GM19035 (cell line): Measurements from ENCODE around the gene EEF1G.
"Not testable (repeated sequence)": the region's sequence is repeated elsewhere in the genome, so short reads cannot be mapped to it uniquely, and the experiment has no call there.

ENCODE experiments used
- ATAC-seq: cut with Tn5 transposase; IDR thresholded peaks from one replicate; pipeline ENCODE4 v1.9.1; 2021; ENCODE audit not compliant: unreplicated experiment

Gene EEF1G

DNA sequence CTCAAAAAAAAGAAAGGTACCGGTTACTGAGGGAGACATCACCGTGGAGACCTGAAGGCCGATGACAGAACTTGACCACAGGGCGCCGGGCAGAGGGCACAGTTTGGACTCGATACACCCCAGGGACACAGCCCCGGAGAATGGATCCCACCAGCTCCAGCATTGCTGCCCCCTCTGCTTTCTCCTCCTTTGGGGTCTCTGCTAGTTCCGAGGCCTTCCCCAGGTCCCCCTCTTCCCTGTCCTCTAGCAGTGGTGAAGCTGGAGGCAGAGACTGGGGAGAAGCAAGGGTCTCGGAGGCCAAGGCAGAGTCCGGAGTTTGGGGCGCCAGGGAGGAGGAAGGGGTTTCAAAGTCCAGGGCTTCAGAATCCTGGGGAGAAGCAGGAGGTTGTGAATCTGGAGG lies 4.8 kb upstream of the EEF1G start:
- no peak for ATAC-seq

DNA sequence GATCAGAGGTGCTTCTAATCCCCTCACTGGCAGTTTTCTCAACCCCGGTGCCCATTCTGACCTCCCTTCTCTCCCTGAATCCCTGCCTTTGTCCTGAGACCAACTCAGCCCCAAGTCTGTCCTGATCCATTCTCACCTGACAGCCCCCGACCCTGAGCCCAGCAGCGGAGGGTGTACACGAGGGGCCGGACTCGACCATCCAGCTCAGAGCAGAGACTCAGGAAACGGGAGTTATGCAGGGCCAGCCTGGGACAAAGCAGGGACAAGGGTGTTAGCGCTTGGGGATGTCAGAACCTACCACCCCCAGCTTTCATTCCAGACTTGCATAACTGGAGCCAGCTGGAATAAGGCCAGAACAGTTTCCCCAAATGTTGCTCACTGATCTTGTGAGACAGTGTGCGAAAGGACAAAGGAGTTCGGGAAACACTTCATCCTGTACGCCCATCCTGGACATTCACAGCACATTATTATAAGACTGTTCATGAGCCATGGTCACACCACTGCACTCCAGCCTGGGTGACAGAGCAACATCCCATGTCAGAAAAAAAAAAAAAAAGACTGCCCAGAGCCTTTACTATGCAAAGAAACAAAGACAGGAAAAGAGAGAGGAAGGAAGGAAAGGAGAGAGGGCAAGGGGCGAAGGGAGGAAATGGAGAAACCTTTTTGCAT lies 3.5 kb upstream of the EEF1G start:
- ATAC-seq, result no peak

DNA sequence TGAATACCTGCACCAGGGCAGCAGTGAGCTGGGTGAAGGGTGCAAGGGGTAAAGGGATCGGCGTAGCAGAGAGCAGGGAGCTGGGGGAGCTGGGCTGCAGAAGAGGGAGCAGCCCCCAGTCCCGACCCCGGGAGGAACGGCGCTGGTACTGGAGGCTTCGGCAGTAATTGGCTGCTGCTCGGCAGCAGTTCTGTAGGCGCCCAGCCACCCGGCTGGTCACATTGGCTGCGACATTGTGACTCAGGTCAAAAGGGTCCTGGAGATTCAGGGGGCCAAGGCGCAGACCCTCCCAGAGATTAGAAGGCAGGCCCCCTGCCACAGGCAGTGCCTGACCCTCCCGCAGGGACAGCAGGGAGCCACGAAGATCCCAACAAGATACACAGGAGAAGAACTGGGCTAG lies 2.1 kb upstream of the EEF1G start:
- ATAC-seq, result no peak

DNA sequence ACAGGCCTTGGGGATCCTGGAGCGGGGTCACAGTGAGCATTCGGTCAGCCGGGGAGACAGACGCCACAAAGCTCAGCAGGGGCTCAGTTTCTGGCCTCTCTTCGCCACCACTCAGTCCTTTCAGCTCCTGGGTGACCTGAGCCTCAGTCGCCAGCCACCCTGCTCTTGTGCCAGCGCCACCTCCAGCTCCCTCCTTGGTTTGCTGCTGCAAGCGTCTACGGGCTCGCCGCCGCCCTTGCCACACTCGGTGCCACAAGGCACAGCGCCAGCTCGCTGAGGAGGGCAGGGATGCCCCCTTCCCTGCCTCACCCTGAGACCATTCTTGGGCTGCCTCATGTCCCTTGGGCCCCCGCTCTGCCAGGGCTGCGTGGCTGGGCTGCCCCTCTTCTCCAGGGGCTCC lies 1.5 kb upstream of the EEF1G start:
- ATAC-seq, result no peak

DNA sequence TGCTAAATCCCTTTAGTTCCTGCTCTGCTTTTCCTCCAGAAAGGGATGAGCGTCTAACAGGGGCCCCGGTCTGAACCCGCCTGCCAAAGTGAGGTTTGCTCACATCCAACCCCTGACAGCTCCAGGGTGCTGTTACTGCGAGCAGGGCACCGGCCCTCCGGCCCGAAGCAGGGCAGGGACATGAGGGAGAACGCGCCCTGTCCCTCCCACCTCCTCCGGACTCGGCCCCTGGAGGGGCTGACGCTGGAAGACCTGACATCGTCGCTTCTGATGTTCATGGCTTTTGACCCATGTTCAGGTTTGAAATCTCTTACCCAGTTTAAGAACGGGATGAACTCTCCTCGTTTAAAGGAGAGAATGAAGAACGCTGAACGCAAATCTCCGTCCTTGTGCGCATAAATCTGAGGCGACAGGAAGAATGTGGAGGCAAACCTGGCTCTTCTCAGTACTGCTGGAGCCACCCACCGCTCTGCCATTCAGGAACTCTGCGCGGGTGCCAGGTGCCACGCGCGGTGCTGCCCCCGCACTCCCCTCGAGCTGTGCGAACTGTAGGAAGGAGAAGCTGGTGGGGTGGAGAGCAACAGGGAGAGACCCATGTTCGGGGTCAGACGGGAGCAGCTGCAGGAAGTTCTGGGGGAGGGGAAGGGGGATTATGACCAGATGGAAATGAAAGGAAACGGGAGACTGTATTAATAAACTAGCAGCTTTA lies 826 bp upstream of the EEF1G start:
- peak; percentile 16 for ATAC-seq

DNA sequence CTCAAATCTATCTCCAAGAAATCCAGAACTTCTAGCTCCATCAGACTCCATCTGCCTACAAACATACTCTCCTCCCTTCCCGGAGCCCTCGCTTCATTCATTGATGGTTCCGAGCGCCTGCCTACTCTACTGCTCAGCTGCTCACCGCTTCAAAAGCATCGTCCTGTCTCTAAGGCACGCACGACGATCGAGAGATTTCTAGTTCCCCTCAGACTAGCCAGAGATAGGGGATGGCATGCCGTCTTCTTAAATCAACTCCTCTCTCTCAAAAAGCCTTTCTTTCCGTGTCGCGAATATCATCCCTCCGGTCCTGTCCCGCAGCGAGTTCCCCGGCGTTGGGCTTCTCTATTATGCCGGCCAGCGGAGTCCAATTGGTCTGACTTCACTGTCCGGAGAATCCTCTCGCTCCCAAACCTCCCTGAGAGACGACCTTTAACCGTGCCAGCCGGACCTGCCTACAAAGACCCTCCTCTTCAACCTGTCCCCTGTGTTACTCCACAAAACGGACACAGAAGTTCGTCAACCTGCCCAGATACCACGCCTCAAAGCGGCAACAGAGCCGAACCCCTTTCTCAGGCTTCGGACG lies 592 bp downstream of the EEF1G start:
- peak; percentile 1 for ATAC-seq

DNA sequence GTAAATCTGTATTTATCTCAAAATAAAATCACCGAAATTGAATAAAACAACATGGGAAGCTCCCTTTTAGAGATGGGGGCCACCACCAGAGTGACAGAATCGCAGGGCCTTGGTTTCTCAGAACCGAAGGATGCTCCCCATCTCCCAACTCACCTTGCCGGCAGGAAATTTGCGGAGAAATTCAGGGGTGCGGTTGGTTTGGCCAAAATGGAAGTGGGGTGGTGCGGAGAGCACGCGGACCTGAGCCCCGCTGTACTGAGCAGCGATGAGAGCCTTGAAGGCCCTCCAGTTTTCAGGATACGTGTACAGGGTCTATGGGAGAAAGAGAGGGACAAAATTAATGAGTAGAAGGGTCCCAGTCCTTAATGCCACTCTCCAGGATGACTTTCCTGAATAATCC lies 1.3 kb downstream of the EEF1G start:
- no peak for ATAC-seq

DNA sequence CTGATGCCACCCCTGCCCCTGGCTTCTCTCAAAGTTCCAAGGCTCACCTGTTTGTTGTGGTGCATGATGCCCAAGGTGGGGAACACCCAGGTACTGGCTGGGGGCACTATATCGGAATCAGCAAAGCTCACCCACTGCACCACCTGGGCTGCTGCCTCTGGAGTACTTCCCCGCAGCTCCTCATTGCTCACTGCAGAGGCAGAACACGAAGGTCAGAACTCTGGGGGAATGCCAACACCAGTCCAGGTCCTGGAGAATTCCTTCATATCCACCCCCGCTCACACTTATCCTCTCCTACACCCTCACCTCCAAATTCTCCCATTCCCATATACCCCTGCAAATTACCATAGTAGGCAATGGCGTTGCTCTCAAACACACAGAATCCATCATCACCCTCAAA lies 2.2 kb downstream of the EEF1G start:
- not testable (repeated sequence) for ATAC-seq

DNA sequence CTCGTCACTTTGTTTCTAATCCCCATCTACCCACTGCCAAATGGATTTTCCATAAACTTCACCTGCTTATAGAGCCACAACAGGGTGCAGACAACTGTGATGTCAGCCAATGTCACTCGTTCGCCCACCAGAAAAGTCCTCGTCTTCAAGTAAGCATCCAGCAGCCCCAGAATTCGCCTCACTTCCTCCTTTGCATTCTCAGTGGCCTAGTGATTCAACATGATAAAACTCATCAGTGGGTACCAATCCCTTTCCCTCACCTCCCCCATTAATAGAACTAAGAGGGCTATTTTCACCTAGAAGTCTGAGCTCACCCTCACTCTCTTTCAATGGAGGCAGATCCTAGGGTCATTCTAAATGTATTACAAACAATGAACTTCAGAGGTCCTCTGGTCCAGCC lies 2.8 kb downstream of the EEF1G start:
- ATAC-seq, result not testable (repeated sequence)

DNA sequence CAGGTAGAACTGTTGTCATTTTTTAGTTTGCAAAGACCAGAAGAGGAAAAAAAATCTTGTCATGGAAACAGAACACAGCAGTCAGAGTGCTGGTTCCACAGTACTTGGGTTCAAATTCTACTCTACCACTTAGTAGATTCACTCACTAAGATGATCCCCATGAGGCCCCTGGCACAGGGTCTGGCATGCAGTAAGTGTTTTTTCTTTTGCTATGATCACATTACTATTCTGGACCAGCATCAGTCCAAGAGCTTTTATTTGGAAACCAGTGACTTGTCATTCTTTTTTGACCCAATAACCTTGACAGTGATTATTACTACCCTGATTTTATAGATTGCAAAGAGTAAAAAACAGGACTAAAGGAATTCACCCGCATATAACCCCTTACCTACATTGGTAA lies 4.1 kb downstream of the EEF1G start:
- no peak for ATAC-seq

DNA sequence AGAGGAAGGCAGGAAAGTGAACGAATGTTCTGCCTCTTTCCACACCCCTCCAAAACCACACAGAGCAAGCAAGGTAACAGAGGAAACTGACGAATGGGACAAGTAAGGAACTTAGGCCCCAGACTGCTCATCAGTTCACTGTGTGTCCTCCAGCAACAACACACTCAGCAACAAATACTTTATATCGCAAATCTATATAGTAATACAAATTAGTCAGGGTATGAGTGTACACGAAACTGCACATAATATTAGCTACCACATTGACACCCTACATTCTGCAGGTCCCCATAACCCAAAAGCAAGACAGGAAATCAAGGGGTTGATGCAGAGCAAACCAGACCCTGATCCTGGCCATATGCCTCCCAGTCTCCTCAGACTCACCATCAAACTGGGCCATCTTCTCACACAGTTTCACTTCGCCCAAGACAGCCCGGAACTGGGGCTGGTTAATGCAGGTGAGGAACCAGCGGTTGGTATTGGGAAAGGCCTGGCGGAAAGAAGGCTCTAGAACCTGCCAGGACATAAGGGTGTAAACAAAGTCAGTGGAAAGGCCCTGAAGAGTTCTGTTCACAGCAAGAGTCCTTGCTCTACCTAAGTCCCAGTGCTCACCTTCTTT lies 6.6 kb downstream of the EEF1G start:
- ATAC-seq, result no peak

DNA sequence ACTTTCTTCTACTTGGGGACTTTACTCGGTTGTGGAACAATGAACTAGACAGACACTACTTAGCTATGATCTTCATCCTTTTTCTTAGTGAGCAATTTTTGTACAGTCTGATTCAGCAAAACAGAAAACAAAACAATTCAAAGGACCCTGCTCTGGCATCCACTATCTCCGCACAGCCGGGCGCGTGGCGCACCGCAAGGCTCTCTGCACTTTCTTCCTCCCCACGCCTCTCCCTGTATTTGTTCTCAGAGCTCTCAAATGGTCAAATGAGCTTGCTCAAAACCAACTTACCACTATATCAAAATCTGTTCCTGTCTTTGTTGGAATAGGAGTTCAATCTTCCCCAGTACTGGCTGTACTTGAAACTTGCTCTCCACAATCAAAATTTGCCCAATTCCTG lies 7.4 kb downstream of the EEF1G start:
- no peak for ATAC-seq

DNA sequence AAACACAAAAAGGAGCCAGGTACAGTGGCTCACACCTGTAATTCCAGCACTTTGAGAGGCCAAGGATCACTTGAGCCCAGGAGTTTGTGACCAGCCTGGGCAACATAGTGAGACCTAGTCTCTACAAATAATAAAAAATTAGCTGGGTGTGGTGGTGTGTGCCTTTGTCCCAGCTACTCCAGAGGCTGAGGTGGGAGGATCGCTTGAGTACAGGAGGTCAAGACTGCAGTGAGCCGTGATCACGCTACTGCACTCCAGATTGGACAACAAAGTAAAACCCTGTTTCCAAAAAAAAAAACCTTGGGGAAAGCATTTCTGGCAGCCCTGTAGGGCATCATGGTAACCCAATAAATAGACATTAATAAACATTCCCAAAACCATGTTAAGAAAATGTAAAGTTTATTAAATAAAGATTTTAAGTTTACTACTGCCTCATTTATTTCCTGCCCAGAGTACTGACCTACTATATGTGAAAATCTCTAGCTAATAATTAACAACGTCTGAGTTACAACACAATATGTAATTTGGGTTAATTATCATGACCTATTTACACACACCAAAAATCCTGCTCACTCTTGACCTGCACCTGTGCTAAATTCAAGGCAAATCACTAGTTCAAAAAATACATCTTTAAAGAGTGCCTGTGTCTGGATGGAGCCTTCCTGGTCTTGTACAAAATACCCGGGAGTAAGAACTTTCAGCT lies 8.4 kb downstream of the EEF1G start:
- ATAC-seq, result no peak

DNA sequence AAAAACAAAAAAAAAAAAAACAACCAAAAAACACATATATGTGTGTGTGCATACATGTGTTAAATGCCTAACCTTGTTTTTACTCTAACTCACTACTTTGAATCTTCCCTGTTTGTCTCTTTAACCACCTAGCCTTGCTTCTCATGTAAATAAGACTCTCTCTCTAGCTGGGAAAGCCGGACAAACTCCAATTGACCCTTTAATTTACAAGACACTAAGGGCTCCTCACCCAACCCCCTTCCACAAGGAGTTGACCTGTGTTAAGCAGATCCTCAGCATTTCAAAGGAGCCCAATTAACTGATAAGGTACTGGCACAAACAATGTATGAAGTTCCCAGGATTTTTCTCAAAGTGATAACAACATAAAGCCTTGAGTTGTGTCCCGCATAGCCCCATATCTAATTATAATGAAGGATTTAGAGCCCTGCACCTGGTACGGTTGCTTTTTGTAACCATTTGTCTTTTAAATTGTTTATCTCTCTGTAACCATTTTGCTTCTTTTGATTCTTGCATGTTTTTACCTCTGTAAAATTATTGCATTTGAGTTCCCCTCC lies 11.9 kb downstream of the EEF1G start:
- not testable (repeated sequence) for ATAC-seq

DNA sequence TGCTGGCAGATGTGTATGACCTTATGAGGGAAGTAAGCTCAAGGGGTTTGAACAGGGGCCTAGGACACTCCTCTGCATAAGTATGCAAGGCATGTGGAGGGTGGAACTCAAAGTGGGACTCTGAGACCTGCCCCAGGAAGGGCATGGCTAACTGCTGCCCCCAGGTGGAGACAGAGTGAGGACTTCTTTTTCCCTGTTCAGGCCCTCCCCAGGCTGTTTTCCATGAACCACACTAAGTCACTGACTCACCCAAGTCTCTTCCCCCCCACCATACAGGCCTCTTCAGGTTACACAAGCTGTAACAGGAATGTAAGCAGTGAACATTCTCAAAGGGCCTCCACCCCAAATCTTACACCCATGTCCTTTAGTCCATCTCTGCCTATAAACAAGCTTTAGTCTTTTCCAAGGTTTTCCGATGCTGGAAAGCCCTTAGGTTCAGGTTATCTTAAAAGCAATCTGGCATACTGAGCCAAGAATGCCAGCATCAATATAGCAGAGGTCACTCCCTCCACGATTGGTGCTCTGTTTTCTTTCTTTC lies 13.1 kb downstream of the EEF1G start:
- no peak for ATAC-seq

DNA sequence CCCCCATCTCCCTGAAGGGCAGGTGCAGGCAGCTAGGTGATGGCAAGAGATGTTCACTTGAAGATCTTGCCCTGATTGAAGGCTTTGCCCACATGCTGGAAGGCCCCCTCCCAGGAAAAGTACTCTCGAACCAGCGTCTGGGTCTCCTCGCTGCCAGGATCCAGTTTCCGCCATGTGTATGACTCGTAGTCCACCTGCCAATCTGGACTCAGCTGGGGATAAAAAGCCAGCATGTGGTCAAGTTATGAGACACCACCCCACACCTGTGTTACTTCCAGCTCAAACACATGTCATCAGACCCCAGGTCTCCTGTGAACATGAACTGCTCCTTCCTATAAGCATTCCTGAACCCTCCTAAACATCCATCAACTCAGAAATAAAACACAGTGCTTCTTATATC lies 14.1 kb downstream of the EEF1G start:
- not testable (repeated sequence) for ATAC-seq

DNA sequence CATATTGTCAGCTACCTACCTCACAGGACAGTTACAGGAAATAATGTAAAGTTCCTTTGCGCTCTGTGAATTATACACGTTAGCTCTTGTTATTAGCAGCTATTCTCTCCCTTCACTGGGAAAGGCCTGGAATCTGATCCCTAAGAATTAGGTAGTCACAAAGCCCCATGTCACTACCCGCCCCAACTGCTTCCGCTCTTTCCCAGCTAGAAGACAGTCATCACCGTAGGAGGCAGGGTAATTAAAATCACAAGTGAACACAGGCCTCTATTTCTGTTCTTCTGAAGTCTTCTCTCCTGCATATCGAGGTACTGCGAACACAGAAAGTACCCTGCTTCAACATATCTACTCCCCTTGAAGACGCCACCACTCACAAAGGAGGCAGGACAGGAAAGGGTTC lies 14.5 kb downstream of the EEF1G start:
- no peak for ATAC-seq

DNA sequence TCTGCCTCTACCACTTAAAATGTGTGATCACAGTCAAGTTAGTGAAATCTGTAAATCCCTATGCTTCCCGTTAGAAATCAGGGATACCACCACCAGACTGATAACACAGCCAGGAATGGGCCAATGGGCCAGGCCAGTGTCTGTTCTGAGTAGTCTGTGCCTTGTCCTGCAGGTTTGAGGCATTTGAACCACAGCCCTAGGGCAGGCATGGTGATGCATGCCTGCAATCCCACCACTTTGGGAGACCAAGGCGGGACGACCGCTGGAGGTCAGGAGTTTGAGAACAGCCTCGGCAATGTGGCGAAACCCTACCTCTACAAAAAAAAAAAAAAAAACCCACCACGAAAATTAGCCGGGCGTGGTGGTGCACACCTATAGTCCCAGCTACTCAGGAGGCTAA lies 15.0 kb downstream of the EEF1G start:
- no peak for ATAC-seq

DNA sequence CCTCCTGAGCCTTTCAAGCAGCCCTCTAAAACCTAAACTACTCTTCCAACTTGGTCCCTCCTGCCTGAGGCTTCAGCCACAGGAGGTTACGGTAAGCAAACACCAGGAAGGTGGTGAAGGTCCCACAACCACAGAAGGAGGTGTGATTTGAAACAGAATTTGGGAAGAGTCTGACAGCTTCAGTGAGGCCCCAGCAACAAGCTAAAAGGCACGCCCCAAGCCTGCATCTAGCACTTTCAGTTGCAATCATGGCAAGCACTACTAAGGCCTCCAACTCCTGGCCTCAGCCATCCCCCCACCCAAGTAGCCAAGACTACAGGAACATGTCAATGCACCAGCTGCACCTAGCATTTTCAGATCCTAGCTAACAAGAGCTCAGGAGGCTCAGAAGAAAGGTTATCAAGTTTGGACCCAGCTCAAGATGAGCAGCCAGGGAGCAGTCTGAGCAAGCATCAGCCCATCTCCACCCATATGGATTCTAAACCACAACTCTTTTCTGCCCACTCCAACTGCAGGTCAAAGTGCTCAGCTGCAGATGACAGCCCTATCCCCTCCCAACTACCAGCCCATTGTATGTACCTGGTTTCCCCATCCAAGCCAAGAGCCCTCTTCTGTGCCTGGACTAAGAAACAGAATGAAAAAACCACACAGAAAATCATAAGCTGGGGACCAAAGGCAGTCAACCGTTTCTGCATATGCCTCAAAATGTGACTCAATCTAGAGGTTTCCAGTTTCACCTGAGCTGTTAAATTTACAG lies 16.6 kb downstream of the EEF1G start:
- ATAC-seq, result no peak
